ENCODE data around the gene GRK6. TPM values are rescaled to one million over a fixed set of nuclear protein-coding genes. Genes with fewer than 3 reads are reported as not detected.
A peak's percentile ranks its signal among the peaks of the same experiment; 100 is the strongest.

Gene GRK6
- total and polyA plus RNA-seq, 8 donors = 7.2 to 14.5 (median 11.4) TPM

- Histone ChIP-seq H3K9me3 (no peaks in the 10 kb centered on the region), H3K4me1 (peaks cover 0 to 6% (median 0%) of the 10 kb centered on the region in 3 donors), H3K36me3 (no peaks in the 10 kb centered on the region), H3K27ac (no peak overlapping the region), H3K27me3 (no peaks in the 10 kb centered on the region), H3K4me3 (no peak overlapping the region)
- no peak for TF ChIP-seq CTCF (IDR thresholded peaks at IDR 0.05)
- WGBS, 2 donors = 93 to 95% methylated on average over 27 to 28 of the region's 28 CpGs
- ATAC-seq (no peak), DNase-seq (peak in 2 of 6 donors; percentile 27 to 75), FAIRE-seq (no peak)
- intact Hi-C loops (cut with DNase I) = loop anchor here in 1 of 3 donors (10.0 kb wide), 1 partner anchor 145 kb away; the partner anchor contains the start of gene MXD3
Measured at GRCh38 chr5:177459819-177460628, 33.5 kb downstream of the GRK6 start.

GRCh38 chr5:177462021-177462670 lies 35.7 kb downstream of the GRK6 start:
- no peak overlapping the region for H3K27ac ChIP-seq
- TF ChIP-seq CTCF (IDR thresholded peaks at IDR 0.05) = no peak
- no peaks in the 10 kb centered on the region for H3K27me3 ChIP-seq
- ATAC-seq = no peak
- intact Hi-C loops (cut with DNase I) = no loop called here
- no peaks in the 10 kb centered on the region for H3K36me3 ChIP-seq
- WGBS, 2 donors = 83 to 84% methylated on average over 27 of the region's 27 CpGs
- no peak for FAIRE-seq
- H3K4me1 ChIP-seq = no peaks in the 10 kb centered on the region
- H3K4me3 ChIP-seq = no peak overlapping the region
- no peaks in the 10 kb centered on the region for H3K9me3 ChIP-seq
- peak in 2 of 6 donors; percentile 21 to 60 for DNase-seq

GRCh38 chr5:177465044-177465443 lies 38.6 kb downstream of the GRK6 start:
- no peaks in the 10 kb centered on the region for H3K36me3 ChIP-seq
- H3K27ac ChIP-seq = no peak overlapping the region
- intact Hi-C loops (cut with DNase I) = no loop called here
- no peaks in the 10 kb centered on the region for H3K9me3 ChIP-seq
- no peak for TF ChIP-seq CTCF (IDR thresholded peaks at IDR 0.05)
- FAIRE-seq (no peak), DNase-seq (no peak), ATAC-seq (no peak)
- no peaks in the 10 kb centered on the region for H3K4me1 ChIP-seq
- H3K4me3 ChIP-seq = no peak overlapping the region
- 97 to 98% methylated on average over 11 of the region's 11 CpGs for WGBS, 2 donors
- no peaks in the 10 kb centered on the region for H3K27me3 ChIP-seq

DNA sequence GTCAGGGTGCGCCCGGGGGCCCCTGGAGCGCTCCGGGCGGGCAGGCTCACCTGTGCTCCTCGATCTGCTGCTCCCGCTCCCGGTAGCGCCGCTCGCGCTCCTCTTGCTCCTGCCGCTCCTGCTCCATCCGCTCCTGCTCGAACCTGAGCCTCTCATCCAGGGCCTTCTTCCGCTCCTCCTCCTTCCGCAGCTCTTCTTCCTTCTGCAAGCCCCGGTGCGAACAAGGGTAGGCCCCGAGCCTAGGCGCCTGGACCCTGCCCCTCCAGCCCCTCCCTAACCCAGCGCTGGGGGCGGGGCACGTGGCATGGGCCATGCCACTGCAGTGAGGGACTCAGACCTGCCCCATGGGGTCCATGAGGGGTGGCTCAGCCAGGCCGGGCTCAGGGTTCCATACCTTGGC lies 40.4 kb downstream of the GRK6 start:
- intact Hi-C loops (cut with DNase I) = no loop called here
- H3K36me3 ChIP-seq = no peaks in the 10 kb centered on the region
- FAIRE-seq (no peak), DNase-seq (peak in 2 of 6 donors; percentile 20 to 68), ATAC-seq (no peak)
- no peaks in the 10 kb centered on the region for H3K9me3 ChIP-seq
- WGBS, 2 donors = 94 to 98% methylated on average over 24 to 25 of the region's 25 CpGs
- no peak overlapping the region for H3K4me3 ChIP-seq
- no peak for TF ChIP-seq CTCF (IDR thresholded peaks at IDR 0.05)
- no peaks in the 10 kb centered on the region for H3K4me1 ChIP-seq
- H3K27me3 ChIP-seq = no peaks in the 10 kb centered on the region
- no peak overlapping the region for H3K27ac ChIP-seq
